Stimulated activated CD8-positive, alpha-beta memory T cell treated with anti-CD3 and anti-CD28 coated beads, Interleukin-15, amount 100 ng/mL, for 1 hour (primary cell): ENCODE data around the gene SEPHS2.

Source experiments
- DNase-seq: peaks from one replicate; pipeline ENCODE4 v3.0.0-alpha.2; 2020; ENCODE audit warnings: low read depth

The SEPHS2 gene

DNA sequence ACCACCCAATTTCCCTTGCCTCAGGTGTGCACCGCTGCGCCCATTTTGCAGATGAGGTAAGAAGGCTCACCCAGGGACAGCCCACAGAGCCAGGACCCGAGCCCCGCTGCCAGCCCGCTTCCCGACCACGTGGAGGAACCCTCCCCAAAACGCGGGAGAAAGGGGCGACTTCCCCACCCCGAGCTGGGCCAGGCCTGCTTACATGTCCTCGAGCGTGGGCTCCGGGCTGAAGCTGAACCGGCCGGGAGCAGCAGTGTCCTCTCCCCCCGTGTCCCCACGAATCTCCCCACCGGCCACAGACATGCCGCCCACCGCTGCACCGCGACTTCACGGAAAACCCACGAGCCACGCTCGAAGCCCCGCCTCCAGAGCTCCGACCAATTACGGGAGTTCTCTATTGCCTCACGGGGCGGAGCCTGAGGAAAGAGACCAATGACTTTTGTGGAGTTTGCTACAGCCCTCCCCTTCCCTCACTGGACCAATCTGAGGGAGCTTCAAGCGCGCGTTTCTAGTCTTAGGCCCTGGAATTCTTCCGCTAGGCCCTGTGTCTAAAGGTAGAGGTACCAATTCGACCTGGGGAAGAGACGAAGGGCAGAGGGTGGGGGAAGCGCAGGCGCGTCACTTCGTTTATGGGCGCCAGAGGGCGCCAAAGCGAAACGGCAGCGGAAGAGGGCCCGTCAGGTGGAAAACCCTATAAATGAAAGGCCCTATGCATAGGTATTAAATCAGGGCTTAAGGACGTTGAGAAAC is 15.8 kb downstream of the SEPHS2 start, which contains the start of gene DCTPP1:
Gene DCTPP1 (minus strand): TSS at position 353 of the 750 bp plus-strand sequence. CDS start 50 bp downstream, at position 303.
- DNase-seq: peak; percentile 89

DNA sequence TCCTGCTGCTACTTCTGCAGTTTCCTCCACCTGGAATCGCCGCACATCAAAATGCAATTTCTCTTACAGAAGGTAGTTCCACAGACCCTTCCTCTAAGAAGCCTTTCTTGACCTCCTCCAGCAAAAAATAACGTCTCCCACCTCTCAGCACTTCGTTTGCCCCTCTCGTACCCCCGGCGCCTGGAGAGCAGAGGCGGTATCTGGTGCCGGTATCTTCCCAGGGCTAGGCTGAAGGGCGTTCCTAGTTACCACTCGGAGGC is 16.3 kb downstream of the SEPHS2 start:
- no peak for DNase-seq

- no peak for DNase-seq
Observed at GRCh38 chr16:30428055-30428454, 17.6 kb downstream of the SEPHS2 start.

- no peak for DNase-seq
Observed at GRCh38 chr16:30421010-30421409, 24.7 kb downstream of the SEPHS2 start.

DNA sequence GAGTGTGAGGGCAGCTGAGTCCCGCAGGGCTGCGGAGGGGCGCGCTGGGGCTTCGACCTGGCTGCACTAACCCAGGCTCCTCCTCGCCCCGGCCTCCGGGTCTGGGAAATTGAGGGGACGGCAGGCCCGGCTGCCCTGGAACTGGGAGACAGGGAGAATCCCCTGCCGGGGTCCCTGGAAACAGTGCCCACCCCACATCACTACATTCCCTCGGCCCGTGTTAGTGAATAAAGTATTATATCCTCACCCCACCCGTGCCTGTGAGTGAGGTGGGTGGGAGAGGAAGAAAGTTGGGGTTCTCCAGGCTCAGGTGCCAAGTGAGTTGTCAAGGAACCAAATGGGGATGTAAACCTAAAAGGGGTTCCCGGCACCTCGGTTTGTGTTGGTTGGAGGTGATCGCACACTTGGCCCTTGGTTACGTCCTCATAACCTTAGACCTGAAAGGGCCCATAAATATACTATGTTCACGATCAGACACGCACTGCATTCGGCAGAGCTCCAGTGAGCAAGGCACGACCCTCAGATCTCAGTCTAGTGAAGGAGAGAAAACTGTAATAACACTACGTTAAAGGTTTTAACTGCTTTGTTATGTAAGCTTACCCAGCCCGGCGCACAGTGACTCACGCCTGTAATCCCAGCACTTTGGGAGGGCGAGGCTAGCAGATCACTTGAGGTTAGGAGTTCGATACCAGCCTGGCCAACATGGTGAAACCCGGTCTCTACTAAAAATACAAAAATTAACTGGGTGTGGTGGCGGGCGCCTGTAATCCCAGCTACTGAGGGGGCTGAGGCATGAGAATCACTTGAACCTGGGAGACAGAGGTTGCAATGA is 27.1 kb downstream of the SEPHS2 start:
- DNase-seq: no peak

- peak; percentile 65 for DNase-seq
Observed at GRCh38 chr16:30417529-30418349, 27.9 kb downstream of the SEPHS2 start.

GRCh38 chr16:30416624-30417528 is 28.8 kb downstream of the SEPHS2 start:
- DNase-seq: no peak

DNA sequence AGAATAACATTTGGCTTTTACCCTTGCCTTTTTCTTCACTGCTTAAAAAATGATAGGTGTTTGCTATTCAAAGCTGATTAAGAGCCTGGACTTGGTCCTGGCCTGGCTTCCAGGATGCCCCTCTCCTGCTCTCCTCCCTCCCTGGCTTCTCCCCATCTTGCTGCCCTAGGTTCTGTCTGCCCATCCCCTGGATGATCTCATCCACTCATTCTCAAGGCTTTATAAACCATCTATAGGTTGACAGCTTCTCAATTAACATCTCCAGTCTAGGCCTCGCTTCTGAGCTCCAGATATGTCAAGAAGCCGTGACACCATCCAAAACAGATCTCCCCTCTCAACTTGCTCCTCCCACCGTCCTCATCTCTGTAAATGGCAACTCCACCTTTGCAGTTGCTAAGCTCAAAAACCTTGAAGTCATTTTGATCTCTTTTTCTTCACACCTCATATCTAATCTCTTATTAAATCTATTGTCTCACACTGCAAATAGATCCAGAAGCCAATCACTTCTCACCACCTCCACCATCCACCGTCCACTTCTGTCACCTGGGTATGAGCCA is 29.5 kb downstream of the SEPHS2 start:
- DNase-seq: no peak

- DNase-seq: no peak
Observed at GRCh38 chr16:30414159-30414558, 31.5 kb downstream of the SEPHS2 start.

- no peak for DNase-seq
Observed at GRCh38 chr16:30413112-30413806, 32.4 kb downstream of the SEPHS2 start.

DNA sequence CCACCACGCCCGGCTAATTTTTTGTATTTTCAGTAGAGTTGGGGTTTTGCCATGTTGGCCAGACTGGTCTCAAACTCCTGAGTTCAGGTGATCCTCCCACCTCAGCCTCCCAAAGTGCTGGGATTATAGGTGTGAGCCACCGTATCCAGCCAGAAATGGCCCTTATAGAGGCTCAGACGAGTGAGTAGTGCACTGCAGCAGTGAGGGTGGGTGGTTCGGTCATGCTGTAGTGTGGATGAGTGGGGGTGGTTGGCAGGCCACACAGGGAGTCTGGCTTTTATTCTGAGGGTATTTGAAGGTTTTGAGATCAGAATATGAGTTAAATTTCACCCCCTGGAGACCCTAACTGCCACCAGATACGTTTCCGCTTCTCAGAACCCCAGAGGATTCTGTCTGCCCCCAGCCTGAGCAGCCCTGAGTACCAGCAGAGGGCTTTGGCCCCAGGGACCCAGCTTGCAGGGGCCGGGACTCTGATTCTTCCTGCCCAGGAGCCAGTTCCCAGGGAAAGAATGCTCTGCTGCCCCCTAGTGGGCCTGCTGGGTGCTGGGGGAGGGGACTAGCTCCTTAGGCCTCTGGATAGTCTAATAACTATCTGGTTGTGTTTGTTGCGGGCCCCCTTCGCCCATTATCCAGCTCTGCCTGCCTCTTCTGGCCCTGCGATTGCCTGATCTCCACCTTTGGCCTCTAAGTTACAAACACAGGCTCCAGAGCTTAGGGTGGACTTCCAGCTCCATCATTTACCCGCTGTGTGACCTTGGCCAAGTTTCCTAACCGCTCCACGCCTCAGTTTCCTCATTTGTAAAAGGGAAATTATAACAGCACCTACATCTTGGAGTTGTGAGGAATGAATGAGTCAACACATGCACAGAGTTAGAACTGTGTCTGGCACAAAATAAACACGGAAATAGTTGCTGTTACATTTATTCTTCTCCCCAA is 36.3 kb downstream of the SEPHS2 start:
- DNase-seq: peak; percentile 95

DNA sequence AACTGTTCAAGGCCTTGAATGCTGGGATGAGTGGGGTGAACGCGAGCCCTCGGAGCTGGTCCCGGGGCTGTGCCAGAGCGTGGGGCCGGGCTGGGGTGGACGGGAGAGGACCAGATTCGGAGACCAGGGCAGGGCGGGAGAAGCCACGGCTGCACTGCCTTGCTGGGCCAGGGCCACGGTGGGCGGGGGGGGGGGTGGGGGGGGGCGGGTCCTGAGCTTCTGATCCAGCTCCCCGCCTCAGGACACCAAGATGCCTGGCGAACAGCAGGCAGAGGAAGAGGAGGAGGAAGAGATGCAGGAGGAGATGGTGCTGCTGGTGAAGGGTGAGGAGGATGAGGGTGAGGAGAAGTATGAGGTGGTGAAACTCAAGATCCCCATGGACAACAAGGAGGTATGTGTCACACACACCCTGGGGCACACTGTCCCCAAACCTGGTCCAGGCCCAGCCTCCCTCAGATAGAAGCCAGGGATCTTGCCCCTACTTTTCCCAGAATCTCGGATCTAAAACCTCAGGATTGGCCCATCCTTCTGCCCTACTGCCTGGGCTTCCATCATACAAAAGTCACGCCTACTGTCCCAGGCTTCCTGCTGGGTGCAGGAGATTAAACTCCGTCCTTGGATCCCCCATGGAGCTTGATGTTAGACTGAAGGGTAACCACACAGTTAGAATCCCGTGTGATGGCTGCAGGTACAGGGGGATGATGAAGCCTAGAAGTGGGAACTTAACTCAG is 37.7 kb downstream of the SEPHS2 start:
- no peak for DNase-seq

DNA sequence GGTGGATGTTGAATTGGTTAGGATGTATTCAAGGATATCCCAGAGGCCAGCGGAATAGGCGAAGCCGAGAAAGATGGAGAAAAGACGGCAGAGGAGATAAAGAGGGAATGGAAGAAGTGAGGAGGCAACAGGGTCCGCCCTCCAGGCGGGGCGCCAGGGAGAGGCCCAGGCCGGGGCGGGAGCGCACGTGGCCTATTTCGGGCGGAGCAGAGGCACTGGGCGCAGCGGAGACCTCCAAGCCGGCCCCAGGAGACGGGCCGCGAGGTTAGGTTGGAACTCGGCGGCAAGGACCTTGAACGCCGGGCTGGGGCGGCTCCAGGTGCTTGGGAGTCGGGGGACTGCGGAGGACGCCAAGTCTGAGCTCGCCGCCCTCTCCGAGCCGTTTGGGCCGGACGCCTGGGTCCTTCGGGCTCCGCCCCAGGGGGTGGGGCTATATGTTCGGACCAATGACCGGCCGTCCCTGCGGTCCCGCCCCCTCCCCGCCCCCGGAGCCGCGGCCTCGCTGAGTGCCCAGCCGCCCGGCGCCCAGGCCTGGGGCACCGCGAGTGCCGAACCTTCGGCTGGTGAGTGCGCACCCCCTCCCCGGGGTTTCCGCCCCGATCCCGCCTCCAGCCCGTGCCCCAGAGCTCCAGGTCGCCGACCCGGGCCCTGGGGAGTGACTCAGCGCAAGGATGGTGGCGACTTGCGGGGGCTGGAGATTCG is 38.4 kb downstream of the SEPHS2 start, which contains the start of gene ZNF771:
Gene ZNF771 (plus strand): TSS at position 505 of the 702 bp plus-strand sequence. CDS start 448 bp downstream, outside the sequence.
- DNase-seq: peak; percentile 83

- no peak for DNase-seq
Observed at GRCh38 chr16:30406795-30407101, 38.9 kb downstream of the SEPHS2 start.

DNA sequence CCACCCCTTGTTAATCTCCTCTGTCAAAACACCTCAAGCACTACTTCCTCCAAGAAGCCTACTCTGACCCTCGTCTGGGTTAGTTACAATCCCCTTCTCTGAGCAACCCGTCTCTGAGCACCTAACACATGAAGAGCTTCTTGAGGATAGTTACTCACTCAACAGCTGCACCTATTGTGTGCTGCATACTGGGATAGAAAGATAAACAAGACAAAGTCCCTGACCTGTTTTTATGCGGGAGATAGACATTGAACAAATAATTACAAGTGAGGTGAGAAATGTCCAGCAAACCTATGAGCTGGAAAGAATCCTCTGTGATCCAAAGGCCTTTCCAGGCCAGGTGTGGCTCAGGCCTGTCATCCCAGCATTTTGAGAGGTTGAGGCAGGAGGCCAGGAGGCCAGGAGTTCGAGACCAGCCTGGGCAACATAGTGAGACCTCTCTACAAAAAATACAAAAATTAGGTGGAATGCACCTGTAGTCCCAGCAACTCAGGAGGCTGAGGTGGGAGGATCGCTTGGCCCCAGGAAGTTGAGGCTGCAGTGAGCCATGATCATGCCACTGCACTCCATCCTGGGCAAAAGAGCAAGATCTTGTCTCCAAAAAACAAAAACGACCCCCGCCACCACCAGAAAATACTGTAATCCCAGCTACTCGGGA is 43.8 kb downstream of the SEPHS2 start:
- no peak for DNase-seq

- no peak for DNase-seq
Observed at GRCh38 chr16:30399435-30400186, 46.1 kb downstream of the SEPHS2 start.
